Measurements from ENCODE around the gene TSPAN9.
A peak's percentile ranks its signal among the peaks of the same experiment; 100 is the strongest.

Gene TSPAN9

GRCh38 chr12:3205742-3206519 lies 128.8 kb downstream of the TSPAN9 start:
- no peak for DNase-seq (ENCODE audit: low spot score)

GRCh38 chr12:3206536-3207072 lies 129.4 kb downstream of the TSPAN9 start:
- DNase-seq (ENCODE audit: low spot score), result no peak

- no peak for DNase-seq (ENCODE audit: low spot score)
Measured at GRCh38 chr12:3207175-3207574, 130.0 kb downstream of the TSPAN9 start.

GRCh38 chr12:3207858-3208257 lies 130.7 kb downstream of the TSPAN9 start:
- no peak for DNase-seq (ENCODE audit: low spot score)

- DNase-seq (ENCODE audit: low spot score), result no peak
Measured at GRCh38 chr12:3213188-3213587, 136.0 kb downstream of the TSPAN9 start.

GRCh38 chr12:3213768-3214167 lies 136.6 kb downstream of the TSPAN9 start:
- no peak for DNase-seq (ENCODE audit: low spot score)

- DNase-seq (ENCODE audit: low spot score), result no peak
Measured at GRCh38 chr12:3214526-3215365, 137.6 kb downstream of the TSPAN9 start.

- no peak for DNase-seq (ENCODE audit: low spot score)
Measured at GRCh38 chr12:3215410-3215975, 138.3 kb downstream of the TSPAN9 start.

GRCh38 chr12:3216097-3216496 lies 138.9 kb downstream of the TSPAN9 start:
- no peak for DNase-seq (ENCODE audit: low spot score)

- peak; percentile 79 for DNase-seq (ENCODE audit: low spot score)
Measured at GRCh38 chr12:3216726-3217682, 139.8 kb downstream of the TSPAN9 start.

- DNase-seq (ENCODE audit: low spot score), result no peak
Measured at GRCh38 chr12:3217683-3218079, 140.5 kb downstream of the TSPAN9 start.

- peak; percentile 94 for DNase-seq (ENCODE audit: low spot score)
Measured at GRCh38 chr12:3218228-3219171, 141.3 kb downstream of the TSPAN9 start.

- no peak for DNase-seq (ENCODE audit: low spot score)
Measured at GRCh38 chr12:3219233-3219632, 142.1 kb downstream of the TSPAN9 start.

- DNase-seq (ENCODE audit: low spot score), result no peak
Measured at GRCh38 chr12:3220382-3221321, 143.5 kb downstream of the TSPAN9 start.

- DNase-seq (ENCODE audit: low spot score), result no peak
Measured at GRCh38 chr12:3222306-3222705, 145.1 kb downstream of the TSPAN9 start.

GRCh38 chr12:3222979-3223378 lies 145.8 kb downstream of the TSPAN9 start:
- no peak for DNase-seq (ENCODE audit: low spot score)

- DNase-seq (ENCODE audit: low spot score), result no peak
Measured at GRCh38 chr12:3223601-3224529, 146.7 kb downstream of the TSPAN9 start.

GRCh38 chr12:3224530-3224903 lies 147.3 kb downstream of the TSPAN9 start:
- DNase-seq (ENCODE audit: low spot score), result no peak
